ENCODE measurements around the gene CHL1. TPM values are rescaled to one million over a fixed set of nuclear protein-coding genes. Genes with fewer than 3 reads are reported as not detected.
A peak's percentile ranks its signal among the peaks of the same experiment; 100 is the strongest.

Gene CHL1
- total RNA-seq, 2 donors from 2014 or later = 3.0 to 10.6 TPM

DNA sequence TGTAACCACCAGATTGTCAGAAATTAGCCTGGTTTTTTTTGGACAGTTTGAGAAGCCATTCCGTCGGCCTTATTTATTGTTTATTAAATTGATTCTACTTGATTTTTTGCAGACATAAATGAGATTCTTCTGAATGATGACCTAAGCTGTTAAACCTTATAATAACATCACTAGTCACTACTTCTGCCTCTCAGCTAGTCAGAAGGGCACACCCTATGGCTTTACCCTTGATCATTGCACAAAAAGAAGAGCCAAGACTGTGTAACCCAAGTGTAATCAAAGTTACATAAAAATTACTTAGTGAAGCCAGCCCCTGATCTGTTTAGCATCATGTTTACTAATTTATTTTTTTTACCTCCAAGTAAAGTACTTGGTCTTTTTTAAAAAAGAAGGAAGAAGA is 64.3 kb downstream of the CHL1 start:
- no peak for DNase-seq
- no peaks in the 10 kb centered on the region for H3K4me1 ChIP-seq
- no peak for TF ChIP-seq CTCF (IDR thresholded peaks at IDR 0.05)
- TF ChIP-seq POLR2A (IDR thresholded peaks at IDR 0.05) = no peak
- H3K9me3 ChIP-seq = no peaks in the 10 kb centered on the region
- H3K27ac ChIP-seq = no peak overlapping the region
- no peaks in the 10 kb centered on the region for H3K27me3 ChIP-seq
- H3K4me3 ChIP-seq = no peak overlapping the region
- intact Hi-C loops (cut with DNase I) = no loop called here
- WGBS, 2 donors = 63 to 71% methylated on average over 2 of the region's 2 CpGs
- H3K36me3 ChIP-seq (replicated peaks in 1 of 2; ENCODE audit: insufficient read depth in 1 of 2, low read depth in 2 of 2) = no peaks in the 10 kb centered on the region
- ATAC-seq = no peak

DNA sequence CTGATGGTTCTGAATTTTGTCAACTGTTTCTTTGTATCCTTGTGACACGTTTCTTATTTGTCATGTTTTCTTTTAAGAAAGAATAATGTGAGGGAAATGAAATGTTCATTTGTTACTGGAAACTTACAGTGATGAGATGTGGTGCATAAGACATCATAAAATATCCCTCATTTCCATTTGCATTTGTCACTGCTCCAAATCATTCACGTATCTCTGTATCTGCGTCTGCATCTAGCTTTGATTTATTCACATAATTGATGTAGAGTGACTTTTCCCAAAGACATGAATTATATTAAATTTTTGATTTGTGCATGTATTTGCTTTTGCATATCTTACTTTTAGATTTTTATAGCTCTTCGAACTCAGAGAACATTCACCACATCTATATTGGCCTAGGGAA is 66.8 kb downstream of the CHL1 start:
- no peak for TF ChIP-seq POLR2A (IDR thresholded peaks at IDR 0.05)
- no peak for TF ChIP-seq CTCF (IDR thresholded peaks at IDR 0.05)
- intact Hi-C loops (cut with DNase I) = no loop called here
- DNase-seq (no peak), ATAC-seq (no peak)
- 60 to 65% methylated on average over 4 of the region's 4 CpGs for WGBS, 2 donors
- H3K36me3 ChIP-seq (replicated peaks in 1 of 2; ENCODE audit: insufficient read depth in 1 of 2, low read depth in 2 of 2) = no peaks in the 10 kb centered on the region
- no peaks in the 10 kb centered on the region for H3K4me1 ChIP-seq
- no peaks in the 10 kb centered on the region for H3K9me3 ChIP-seq
- no peak overlapping the region for H3K4me3 ChIP-seq
- H3K27ac ChIP-seq = no peak overlapping the region
- H3K27me3 ChIP-seq = no peaks in the 10 kb centered on the region

- 39 to 40% methylated on average over 9 of the region's 9 CpGs for WGBS, 2 donors
- TF ChIP-seq CTCF (IDR thresholded peaks at IDR 0.05) (no peak), POLR2A (IDR thresholded peaks at IDR 0.05) (no peak)
- intact Hi-C loops (cut with DNase I) = no loop called here
- Histone ChIP-seq H3K36me3 (replicated peaks in 1 of 2; ENCODE audit: insufficient read depth in 1 of 2, low read depth in 2 of 2) (no peaks in the 10 kb centered on the region), H3K27ac (peak overlapping the region in 1 of 4 donors; percentile 49), H3K27me3 (no peaks in the 10 kb centered on the region), H3K9me3 (no peaks in the 10 kb centered on the region), H3K4me1 (no peaks in the 10 kb centered on the region), H3K4me3 (no peak overlapping the region)
- DNase-seq (peak in 3 of 4 donors; percentile 10 to 26 (median 12)), ATAC-seq (peak; percentile 85)
These were observed 68.0 kb downstream of the CHL1 start for GRCh38 chr3:264394-265156.

GRCh38 chr3:267101-267500 is 70.5 kb downstream of the CHL1 start:
- H3K4me3 ChIP-seq = no peak overlapping the region
- H3K4me1 ChIP-seq = no peaks in the 10 kb centered on the region
- DNase-seq (no peak), ATAC-seq (no peak)
- 91 to 95% methylated on average over 1 of the region's 1 CpG for WGBS, 2 donors
- intact Hi-C loops (cut with DNase I) = no loop called here
- TF ChIP-seq CTCF (IDR thresholded peaks at IDR 0.05) = no peak
- no peak for TF ChIP-seq POLR2A (IDR thresholded peaks at IDR 0.05)
- H3K27ac ChIP-seq = no peak overlapping the region
- H3K36me3 ChIP-seq (replicated peaks in 1 of 2; ENCODE audit: insufficient read depth in 1 of 2, low read depth in 2 of 2) = no peaks in the 10 kb centered on the region
- H3K9me3 ChIP-seq = no peaks in the 10 kb centered on the region
- no peaks in the 10 kb centered on the region for H3K27me3 ChIP-seq

DNA sequence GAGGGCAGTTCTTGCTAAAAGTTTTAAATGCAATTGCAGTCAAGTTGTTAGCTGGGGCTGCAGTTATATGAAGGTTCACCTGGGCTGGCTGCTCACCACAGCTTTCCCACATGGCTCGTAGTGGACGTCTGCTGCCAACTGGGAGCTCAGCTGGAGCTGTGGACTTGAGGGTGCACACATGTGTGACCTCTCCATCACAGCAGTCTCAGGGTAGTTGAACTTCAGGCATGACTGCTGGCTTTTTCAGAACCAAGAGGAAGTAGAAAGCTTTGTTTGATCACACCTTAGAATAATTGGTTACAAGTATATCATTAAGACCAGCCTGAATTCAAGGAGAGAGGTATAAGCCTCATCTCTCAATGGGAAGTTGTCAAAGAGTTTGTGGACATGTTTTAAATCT is 74.1 kb downstream of the CHL1 start:
- Histone ChIP-seq H3K4me3 (no peak overlapping the region), H3K36me3 (replicated peaks in 1 of 2; ENCODE audit: insufficient read depth in 1 of 2, low read depth in 2 of 2) (no peaks in the 10 kb centered on the region), H3K27me3 (no peaks in the 10 kb centered on the region), H3K27ac (no peak overlapping the region), H3K4me1 (peaks cover 9% of the 10 kb centered on the region), H3K9me3 (no peaks in the 10 kb centered on the region)
- WGBS, 2 donors = 75 to 83% methylated on average over 2 of the region's 2 CpGs
- ATAC-seq (no peak), DNase-seq (no peak)
- TF ChIP-seq POLR2A (IDR thresholded peaks at IDR 0.05) = no peak
- TF ChIP-seq CTCF (IDR thresholded peaks at IDR 0.05) = no peak
- intact Hi-C loops (cut with DNase I) = no loop called here

All from body of pancreas (tissue), 4 donors.